ENCODE measurements around the gene TACR1.
"Not testable (repeated sequence)": the region's sequence is repeated elsewhere in the genome, so short reads cannot be mapped to it uniquely, and the experiment has no call there.

TACR1 gene

GRCh38 chr2:75146221-75146605 is 53.1 kb downstream of the TACR1 start:
- not testable (repeated sequence) for DNase-seq (ENCODE audit: low spot score)

- DNase-seq (ENCODE audit: low spot score): no peak
Measured at GRCh38 chr2:75142081-75142480, 57.2 kb downstream of the TACR1 start.

DNA sequence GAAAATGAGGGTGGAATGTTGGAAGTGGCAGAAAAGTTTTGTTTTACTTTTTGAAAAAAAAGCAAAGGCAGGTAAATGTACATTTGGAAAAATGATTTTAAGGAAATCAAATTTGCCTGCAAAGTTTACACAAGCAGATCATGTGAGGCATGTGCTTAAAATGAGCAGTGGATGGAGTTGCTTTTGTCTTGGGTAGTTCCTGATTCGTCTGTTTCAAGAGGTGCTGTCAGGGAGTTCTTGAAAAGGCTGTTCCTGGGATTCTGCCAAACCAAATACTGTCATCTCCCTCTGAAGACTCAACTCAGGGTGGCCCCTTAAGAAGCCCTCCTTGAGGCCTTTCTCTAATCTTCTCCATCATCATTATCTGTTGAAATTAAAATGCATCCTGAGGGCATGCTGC is 59.0 kb downstream of the TACR1 start:
- DNase-seq (ENCODE audit: low spot score): no peak

GRCh38 chr2:75139171-75139570 is 60.1 kb downstream of the TACR1 start:
- DNase-seq (ENCODE audit: low spot score): no peak

GRCh38 chr2:75138528-75138927 is 60.8 kb downstream of the TACR1 start:
- DNase-seq (ENCODE audit: low spot score): no peak

DNA sequence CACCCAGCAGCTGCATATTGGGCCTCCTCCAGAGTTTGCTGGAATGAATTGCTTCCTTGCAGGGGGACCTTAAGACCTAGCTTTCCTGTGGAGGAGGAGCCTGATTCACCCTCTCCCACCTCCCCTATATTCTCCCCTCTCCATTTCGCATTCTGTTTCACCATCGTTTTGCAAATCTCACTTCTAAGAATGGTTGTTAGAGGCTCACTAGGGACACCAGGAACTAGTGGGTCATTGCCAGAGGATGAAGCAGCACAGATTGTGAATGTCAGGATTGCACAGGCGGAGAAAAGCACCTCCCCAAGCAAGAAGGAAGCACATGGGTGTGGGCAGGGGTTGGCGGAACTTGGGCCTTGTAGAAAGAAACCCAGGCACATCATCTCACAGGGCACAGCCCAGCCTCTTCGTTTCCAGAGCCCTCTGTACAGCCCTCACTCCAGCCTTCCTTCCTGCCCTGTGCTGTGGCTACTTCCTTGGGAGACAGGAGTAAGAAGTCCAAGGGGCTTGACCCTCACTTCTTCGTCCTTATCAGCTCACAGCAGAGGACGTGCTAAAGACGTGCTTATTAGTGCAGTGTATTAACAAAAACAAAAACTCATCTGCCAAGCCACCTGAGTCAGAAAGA is 63.4 kb downstream of the TACR1 start:
- no peak for DNase-seq (ENCODE audit: low spot score)

GRCh38 chr2:75134860-75135259 is 64.5 kb downstream of the TACR1 start:
- DNase-seq (ENCODE audit: low spot score): no peak

DNA sequence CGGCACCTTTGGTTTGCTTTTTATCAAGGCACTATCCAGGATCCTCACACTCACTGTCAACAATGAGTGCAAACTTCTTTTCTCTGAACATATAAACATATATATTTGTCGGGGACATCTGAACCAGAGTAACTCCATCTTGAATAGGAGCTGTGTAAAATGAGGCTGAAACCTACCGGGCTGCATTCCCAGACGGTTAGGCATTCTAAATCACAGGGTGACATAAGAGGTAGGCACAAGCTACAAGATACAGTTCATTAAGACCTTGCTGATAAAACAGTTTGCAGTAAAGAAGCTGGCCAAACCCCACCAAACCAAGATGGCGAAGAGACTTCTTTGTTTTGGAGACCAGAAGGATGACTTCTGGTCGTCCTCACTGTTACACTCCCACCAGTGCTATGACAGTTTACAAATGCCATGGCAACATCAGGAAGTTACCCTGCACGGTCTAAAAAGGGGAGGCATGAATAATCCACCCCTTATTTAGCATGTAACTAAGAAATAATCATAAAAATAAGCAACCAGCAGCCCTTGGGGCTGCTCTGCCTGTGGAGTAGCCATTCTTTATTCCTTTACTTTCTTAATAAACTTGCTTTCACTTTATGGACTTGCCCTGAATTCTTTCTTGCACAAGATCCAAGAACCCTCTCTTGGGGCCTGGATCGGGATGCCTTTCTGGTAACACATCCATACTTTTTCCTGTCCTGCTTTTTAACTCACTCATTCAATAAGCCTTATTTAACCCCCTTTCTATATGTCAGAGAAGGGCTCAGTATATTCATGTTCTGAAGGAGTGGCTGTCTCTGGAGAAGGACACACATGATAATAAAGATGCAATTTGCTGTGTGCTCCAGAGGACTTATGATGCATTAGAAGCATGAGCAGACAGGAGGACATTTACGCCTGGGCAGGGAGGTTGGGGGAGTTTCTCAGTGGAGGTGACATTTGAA is 65.4 kb downstream of the TACR1 start:
- no peak for DNase-seq (ENCODE audit: low spot score)

DNA sequence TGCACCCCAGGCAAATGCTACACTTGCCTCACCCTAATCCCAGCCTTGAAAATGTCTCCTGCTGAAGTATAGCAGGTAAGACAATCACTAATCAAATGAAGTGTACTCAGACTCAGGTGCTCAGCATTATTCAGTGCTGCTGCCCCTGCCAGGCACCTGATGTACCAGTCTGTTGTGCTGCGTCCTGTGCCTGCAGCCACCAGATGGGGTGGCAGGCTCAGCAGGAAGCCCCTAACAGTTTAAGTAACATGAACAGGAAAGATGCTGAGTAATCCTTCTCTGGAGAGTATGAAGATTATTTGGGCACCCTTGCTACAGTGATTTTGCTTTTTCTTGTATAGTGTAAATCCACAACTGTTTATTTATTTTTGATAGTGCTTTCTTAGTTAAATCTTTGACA is 69.1 kb downstream of the TACR1 start:
- DNase-seq (ENCODE audit: low spot score): no peak

DNA sequence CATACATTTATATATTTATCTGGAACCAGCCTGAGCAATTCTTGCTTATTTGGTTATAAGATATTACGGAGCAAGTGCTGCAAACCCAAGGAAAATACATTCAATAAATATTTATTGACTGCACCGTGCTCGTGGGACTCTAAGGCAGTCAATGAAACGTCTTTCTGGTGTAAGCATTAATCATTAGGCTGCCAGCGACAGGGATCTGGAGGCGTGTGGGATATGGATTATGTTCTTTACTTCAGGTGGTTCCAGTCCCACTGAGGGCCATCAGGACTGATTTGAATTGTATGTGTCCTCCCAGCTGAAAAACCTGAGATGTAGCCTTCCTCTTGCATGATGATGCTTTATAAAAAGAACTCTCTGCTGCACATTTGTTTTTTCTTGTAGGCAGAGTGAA is 75.4 kb downstream of the TACR1 start:
- DNase-seq (ENCODE audit: low spot score): no peak

DNA sequence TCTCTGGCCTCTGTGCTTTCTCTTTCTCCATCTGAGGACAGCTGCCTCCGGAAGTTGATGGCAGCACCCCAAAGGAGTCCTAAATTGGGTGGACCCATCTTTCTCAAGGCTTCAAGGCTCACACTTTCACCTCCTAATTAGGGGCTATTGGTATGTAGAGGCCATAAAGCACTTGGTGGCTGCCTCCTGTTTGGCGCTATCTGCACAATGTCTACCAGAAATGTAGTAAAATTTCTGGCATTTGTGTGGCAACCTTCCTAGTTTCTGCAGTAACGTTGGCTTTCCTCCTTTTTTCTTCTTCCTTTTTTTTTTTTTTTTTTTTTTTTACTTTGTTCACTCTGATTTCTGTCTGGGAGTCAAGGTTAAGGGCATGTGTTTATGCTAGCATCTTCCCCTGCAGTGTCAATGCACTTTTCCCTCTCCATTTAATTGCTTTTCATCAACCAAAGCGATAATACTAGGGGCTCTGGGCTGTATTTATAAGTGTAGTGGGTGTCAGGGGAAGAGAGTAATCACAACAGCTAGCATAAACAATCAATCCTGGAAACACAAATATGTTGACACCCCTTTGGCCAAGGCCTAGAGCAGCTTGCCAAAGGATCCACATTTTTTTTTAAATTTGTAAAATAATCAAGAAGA is 86.0 kb downstream of the TACR1 start:
- no peak for DNase-seq (ENCODE audit: low spot score)

DNA sequence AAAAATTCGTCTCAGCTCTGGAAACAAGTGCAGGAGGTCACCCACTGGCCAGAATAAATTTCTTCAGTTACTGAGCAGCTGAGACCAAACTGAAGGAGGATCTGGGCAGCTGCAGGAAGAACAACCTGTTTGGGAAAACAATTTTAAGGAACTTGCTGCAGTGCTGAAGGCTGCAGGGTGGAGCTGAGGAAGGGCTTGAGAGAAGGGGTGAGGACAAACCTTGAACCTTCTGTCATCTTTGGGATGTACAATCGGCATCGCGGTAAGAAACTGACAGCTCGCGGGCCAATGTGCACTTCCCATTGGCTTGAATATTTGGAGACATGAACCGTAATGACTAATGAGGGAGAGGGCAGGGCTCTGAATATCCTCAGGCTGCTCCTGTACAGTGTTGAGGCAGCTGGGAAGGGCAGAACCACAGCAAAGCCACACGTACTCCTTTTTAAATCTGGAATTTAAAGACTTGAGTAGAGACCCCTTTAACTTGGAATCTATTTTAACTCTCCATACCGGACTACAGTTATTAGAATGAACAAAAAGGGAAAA is 90.3 kb downstream of the TACR1 start:
- no peak for DNase-seq (ENCODE audit: low spot score)

DNA sequence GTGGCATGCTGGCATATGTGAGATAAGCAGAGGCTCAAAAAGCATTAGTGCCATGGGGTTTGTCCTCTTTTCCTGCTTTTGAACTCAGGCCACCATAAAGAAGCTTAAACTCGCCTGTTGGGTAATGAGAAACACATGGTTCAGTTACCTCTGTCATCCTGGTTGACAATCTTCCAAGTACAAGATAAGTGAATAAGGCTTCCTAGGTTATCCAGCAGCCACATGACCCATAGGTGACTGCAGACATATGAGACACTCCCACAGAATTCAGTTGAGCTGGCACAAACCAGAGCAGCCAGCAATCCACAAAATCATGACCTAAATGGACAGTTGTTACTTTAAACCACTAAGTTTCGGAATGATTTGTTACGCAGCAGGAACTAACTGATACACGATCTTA is 97.3 kb downstream of the TACR1 start:
- DNase-seq (ENCODE audit: low spot score): no peak

GRCh38 chr2:75100801-75101151 is 98.5 kb downstream of the TACR1 start:
- no peak for DNase-seq (ENCODE audit: low spot score)

DNA sequence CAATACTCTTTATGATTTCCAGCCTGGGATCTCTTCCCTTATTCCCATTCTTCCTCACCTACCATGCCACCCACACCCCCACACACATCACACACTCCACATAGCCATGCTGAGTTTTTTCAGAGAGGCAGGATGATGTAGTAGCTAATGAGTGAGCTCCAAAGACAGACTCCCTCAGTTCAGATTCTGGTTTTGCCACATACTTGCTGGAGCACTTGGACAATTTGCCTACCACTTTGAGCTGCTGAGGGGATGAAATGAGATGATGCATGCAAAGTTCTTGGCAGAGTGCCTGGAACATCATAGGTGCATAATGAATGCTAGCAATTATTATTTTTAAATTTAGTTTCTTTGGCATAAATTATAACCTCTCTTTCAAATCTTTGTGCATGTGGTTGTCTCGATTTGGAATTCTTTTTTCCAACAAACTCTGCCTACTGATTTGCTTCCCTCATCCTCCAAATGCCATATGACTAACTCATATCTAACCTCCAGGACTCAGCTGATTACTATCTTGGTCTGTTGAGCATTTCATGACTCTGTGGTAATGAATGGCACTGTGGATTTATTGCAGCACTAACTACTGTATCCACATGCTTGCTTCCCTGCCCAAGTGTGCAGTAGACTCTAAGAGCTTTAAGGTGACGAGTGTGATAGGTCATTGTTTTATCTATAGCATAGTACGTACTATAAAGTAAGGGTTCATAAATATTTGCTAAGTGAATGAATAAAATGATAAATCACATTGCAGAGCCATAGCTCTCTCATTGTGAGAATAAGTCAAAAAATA is 99.1 kb downstream of the TACR1 start:
- DNase-seq (ENCODE audit: low spot score): no peak

- DNase-seq (ENCODE audit: low spot score): no peak
Measured at GRCh38 chr2:75099521-75099922, 99.8 kb downstream of the TACR1 start.

DNA sequence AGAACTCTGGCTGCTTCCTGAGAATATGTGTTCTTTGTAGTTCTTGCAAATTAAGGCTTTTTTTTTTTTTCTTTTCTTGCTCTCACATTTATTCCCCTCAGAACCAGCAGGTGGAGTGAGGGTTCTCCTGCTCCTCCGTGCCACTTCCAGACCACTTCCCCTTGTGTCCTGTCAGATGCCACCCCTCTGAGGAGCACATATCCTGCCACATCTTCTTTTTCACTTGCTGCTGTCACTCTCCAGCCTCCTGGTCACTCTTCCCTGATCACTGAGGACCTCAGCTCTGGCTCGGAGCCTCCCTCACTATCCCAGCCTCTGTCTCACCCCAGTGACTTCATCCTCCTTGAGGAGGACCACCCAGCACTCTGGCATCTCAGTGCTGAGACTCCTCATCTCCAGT is 100.5 kb downstream of the TACR1 start:
- DNase-seq (ENCODE audit: low spot score): no peak

DNA sequence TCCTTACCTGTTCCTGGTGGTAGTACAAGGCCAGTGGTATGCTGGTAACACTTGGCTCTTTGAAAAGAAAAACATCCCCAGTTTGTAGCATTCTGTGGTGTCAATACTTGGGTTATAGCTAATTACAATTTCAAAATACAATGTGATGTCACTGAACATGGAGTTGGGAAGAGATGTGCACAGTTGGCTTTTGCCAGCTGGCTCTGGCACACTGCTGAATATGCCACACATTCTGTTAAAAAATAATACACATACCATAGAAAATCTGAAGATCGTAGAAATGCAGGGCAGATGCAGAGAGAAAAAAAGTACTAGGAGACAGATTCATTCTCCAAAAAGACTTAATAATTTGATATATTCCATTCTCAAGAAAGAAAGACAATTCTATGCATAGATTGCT is 101.5 kb downstream of the TACR1 start:
- DNase-seq (ENCODE audit: low spot score): no peak

DNA sequence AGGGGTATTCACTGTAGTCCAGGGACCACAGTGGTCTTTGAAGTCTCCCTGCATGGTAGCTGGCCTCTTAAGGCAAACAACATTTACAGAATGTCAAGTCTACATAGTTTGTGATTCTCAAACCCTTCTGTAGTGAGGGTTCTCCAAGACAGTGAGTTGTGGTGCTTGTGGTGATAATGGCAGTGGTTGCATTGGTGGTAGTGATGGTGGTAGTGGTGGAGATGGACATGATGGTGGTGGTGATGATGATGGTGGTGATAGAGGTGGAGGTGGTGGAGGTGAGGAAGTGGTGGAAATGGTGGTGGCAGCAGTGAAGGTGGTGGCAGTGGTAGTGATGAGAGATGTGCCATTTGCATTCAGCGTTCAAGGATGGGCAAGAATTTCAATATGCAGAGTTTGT is 104.9 kb downstream of the TACR1 start:
- no peak for DNase-seq (ENCODE audit: low spot score)

DNA sequence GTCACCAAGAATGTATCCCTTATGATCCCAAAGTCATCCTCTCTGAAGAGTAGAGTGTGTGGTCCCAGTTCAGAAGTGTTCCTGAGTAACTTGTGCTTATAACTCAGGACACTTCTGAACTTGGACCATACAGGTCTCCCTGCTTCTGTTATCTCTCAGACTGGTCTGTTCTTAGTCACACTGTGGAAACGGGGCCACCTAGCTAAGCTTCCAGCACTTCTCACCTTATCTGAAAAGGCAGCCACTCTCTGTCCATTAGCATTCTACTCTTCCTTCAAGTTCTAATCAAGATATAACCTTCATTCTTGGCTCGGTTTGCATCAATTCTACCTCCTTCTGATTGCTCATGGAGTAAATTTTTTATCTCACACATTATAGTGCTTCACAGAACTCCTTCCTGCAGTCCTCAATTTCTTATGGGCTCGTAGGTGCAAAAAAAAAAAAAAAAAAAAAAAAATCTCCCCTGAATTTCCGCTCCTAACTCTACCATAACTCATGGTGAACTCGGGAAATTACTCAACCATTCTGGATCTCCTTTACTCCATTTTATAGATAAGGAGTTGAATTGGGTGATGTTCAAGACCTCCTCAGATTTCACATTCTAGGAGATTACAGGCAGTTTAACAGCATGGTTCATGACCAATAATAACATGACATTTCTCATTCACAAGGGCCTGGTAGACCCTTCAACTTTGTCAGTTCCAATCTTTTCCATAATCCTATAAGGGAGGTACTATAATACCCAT is 108.4 kb downstream of the TACR1 start:
- DNase-seq (ENCODE audit: low spot score): no peak

DNA sequence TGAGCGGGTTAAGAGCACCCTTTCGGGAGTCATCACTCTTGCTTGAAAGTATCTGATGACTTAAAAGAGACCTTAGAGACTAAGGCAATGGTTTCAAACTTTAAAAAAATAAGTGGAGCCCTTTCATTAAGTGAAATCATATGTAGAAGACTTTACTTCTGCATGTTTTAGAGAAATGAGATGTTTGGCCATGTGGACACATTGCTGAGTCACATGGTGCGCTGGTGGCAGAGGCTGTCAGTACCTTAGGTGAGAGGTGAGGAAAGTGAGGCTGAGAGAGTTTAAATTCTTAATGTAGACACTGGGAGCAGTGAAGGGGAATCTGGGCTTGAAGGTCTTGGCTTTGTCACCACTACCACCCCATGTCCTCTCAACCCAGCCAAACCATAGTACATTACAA is 109.8 kb downstream of the TACR1 start:
- no peak for DNase-seq (ENCODE audit: low spot score)
